Activated CD4-positive, alpha-beta T cell treated with anti-CD3 and anti-CD28 coated beads, Interleukin-2, amount 10 ng/mL, durations not matched to agents 24 days and 14 days (primary cell): ENCODE results near the gene CADM1. TPM values are rescaled to one million over a fixed set of nuclear protein-coding genes. Genes with fewer than 3 reads are reported as not detected.

Source experiments
- DNase-seq: peaks from one replicate; pipeline ENCODE4 v3.0.0; 2022
- H3K27ac Mint-ChIP-seq: one replicate; pipeline ENCODE4 v1.8.0; 2022; ENCODE audit warnings: mild to moderate bottlenecking, mixed read lengths
- H3K27me3 Mint-ChIP-seq: one replicate; pipeline ENCODE4 v1.8.0; 2022; ENCODE audit warnings: mixed read lengths
- H3K36me3 Mint-ChIP-seq: one replicate; pipeline ENCODE4 v1.8.0; 2022; ENCODE audit warnings: low read depth, mild to moderate bottlenecking, mixed read lengths
- H3K4me1 Mint-ChIP-seq: one replicate; pipeline ENCODE4 v1.8.0; 2021; ENCODE audit warnings: mixed read lengths
- H3K4me3 Mint-ChIP-seq: one replicate; pipeline ENCODE4 v1.8.0; 2022; ENCODE audit warnings: mild to moderate bottlenecking, moderate library complexity, mixed read lengths
- H3K9me3 Mint-ChIP-seq: one replicate; pipeline ENCODE4 v1.8.0; 2021; ENCODE audit warnings: mixed read lengths
- intact Hi-C: fragments of 100-400 bp; cut with micrococcal nuclease; formaldehyde crosslinking; loops from one replicate; pipeline ENCODE4 v1.15.1; 2023
- total RNA-seq: library from RNA; stranded (reverse); gene quantifications from 2 replicates; pipeline ENCODE4 v1.2.3, GENCODE V29; 2022

Gene CADM1
- total RNA-seq, 1 donor from 2014 or later: 0.72 TPM

DNA sequence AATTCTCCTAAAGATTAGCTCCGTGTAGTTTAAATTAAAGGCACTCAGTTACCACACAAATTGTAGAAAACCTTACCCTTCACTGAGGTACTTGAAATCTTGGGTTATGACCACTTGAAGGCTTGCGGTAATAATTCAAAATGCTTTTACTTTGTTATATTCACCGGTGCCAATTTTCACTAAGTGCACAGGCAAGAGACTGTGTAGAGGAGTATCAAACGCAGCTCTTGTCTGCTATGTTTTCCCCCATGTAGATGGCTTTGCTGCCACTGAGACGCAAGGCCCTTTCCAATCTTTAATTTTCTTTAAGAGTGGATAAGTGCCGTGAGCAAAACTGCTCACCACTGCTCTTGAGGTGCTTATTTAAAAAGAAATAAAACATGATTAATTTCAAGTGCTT is 155.8 kb downstream of the CADM1 start:
- Mint-ChIP-seq H3K4me3 (no peak overlapping the region), H3K36me3 (no peaks in the 10 kb centered on the region), H3K27me3 (no peaks in the 10 kb centered on the region), H3K27ac (no peak overlapping the region), H3K4me1 (no peaks in the 10 kb centered on the region), H3K9me3 (no peaks in the 10 kb centered on the region)
- no peak for DNase-seq
- intact Hi-C loops: no loop called here

DNA sequence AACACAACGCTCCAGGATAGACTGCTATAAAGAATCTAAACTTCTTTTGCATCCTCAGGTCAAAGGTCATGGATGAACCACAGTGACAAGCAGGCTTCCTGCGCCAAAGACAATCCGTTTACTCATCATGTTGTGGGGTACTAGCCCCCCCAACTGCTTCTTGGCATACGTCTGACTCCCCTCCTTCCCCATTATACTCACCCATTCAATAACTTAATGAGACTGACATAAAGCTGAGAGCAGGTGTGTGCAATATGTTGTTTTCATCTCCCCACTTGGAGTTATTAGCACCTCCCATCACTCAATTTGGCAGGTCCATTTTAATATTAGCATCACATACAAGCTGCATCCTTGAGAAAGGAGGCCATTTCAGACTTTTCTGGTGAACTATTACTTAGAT is 157.1 kb downstream of the CADM1 start:
- Mint-ChIP-seq H3K36me3 (no peaks in the 10 kb centered on the region), H3K27ac (no peak overlapping the region), H3K4me1 (no peaks in the 10 kb centered on the region), H3K27me3 (peaks cover 1% of the 10 kb centered on the region), H3K9me3 (no peaks in the 10 kb centered on the region), H3K4me3 (no peak overlapping the region)
- intact Hi-C loops: no loop called here
- no peak for DNase-seq

DNA sequence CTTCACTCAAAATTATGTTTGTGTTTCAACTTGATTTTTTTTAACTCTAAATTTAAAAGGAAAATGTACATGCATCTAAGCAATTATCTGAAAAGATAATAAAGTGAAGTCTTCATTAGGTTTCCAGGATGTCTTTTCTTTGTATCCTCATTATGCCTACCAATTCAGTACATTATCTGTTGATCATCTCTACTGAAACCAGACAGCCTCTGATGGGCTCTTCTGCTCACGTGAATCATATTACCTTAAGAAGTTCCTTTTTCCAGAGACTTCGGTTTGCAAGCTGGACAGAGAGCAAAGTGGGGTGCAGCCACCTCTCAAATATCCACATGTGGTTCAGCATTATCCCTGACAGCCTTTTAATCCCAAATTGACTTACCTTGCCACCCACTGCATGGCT is 158.4 kb downstream of the CADM1 start:
- intact Hi-C loops: no loop called here

DNA sequence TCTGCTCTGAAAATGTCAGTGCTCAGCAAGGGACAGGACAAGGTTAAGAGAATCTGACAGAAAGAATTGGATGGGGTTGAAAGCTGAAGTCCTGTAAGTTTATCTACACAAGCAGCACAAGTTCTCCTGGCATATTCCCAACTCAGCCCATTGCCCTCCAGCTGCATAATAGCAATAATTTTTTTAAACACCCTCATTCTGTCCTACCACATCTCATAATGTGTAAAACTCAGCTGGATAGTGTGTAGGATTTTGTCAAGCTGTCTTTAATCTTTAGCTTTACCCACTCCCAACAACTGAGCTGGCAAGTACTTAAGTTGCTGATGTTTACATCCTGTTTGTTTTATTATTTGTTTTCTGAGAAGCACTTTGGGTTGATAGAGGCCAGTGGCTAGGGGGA is 158.9 kb downstream of the CADM1 start:
- H3K4me1 Mint-ChIP-seq: no peaks in the 10 kb centered on the region
- no peaks in the 10 kb centered on the region for H3K36me3 Mint-ChIP-seq
- H3K9me3 Mint-ChIP-seq: no peaks in the 10 kb centered on the region
- DNase-seq: no peak
- peaks cover 2% of the 10 kb centered on the region for H3K27me3 Mint-ChIP-seq
- H3K27ac Mint-ChIP-seq: no peak overlapping the region
- no peak overlapping the region for H3K4me3 Mint-ChIP-seq
- intact Hi-C loops: no loop called here

More for the DNA sequence above, 158.4 kb downstream of the CADM1 start:
- Mint-ChIP-seq H3K4me1 (no peaks in the 10 kb centered on the region), H3K27ac (no peak overlapping the region), H3K4me3 (no peak overlapping the region), H3K27me3 (peaks cover 2% of the 10 kb centered on the region), H3K36me3 (no peaks in the 10 kb centered on the region), H3K9me3 (no peaks in the 10 kb centered on the region)
- DNase-seq: no peak

DNA sequence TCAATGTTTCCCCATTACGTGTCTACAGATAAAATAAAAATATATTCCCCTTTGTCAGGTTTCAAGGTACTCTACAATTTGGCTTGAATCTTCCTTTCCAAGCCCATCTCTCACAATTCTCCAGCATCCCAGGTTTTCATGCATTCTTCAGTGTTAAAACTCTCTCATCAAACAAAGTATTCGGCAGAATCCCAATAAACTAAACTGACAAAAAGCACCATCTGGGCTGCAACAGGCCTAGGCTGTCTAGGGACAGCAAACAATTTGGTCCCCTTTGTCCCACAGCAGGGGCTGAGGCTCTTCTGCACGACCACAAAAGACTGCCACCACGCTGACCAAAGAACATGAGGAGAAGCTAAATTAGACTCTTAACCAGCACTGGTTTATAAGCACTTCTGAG is 159.4 kb downstream of the CADM1 start:
- H3K9me3 Mint-ChIP-seq: no peaks in the 10 kb centered on the region
- intact Hi-C loops: no loop called here
- H3K4me1 Mint-ChIP-seq: no peaks in the 10 kb centered on the region
- no peak overlapping the region for H3K4me3 Mint-ChIP-seq
- H3K27ac Mint-ChIP-seq: no peak overlapping the region
- no peak for DNase-seq
- H3K36me3 Mint-ChIP-seq: no peaks in the 10 kb centered on the region
- H3K27me3 Mint-ChIP-seq: peaks cover 2% of the 10 kb centered on the region

DNA sequence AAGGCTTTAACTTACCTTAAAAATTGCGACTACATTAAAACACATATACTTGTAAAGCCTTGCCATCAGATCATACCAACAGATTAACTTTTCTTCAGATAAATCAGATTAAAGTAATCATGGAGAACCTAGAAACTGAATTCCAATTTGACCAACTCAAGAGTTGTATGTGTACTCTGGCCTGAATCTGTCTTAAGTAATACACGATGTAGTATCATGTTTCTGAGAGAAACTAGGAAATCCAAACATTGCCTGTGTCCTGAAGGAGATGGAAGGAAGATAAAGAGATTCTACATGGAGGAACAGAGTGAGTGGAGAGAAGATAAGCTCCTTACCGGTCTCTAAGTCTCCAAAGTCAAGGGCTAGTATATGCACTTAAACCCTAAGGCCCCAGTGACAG is 162.1 kb downstream of the CADM1 start:
- H3K4me3 Mint-ChIP-seq: no peak overlapping the region
- no peak overlapping the region for H3K27ac Mint-ChIP-seq
- no peaks in the 10 kb centered on the region for H3K36me3 Mint-ChIP-seq
- DNase-seq: no peak
- no peaks in the 10 kb centered on the region for H3K4me1 Mint-ChIP-seq
- peaks cover 4% of the 10 kb centered on the region for H3K27me3 Mint-ChIP-seq
- intact Hi-C loops: no loop called here
- H3K9me3 Mint-ChIP-seq: no peaks in the 10 kb centered on the region

DNA sequence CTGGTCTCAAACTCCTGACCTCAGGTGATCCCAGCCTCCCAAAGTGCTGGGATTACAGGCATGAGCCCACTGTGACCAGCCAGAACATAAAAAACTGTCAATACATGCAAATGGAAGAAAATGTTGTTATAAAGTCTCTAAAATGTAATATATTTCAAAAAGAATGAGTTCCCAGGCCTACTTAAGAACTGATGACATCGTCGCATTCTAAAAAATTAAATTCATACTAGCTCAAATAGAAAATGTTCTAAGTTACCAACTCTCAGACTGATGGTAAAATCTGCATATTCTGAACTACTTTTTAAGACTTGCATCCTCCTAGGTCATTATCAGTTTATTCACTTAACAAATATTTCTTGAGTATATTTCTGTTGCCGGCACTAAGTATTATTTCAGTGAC is 163.3 kb downstream of the CADM1 start:
- H3K9me3 Mint-ChIP-seq: no peaks in the 10 kb centered on the region
- H3K36me3 Mint-ChIP-seq: no peaks in the 10 kb centered on the region
- H3K27ac Mint-ChIP-seq: no peak overlapping the region
- no peak overlapping the region for H3K4me3 Mint-ChIP-seq
- intact Hi-C loops: no loop called here
- no peaks in the 10 kb centered on the region for H3K4me1 Mint-ChIP-seq
- DNase-seq: no peak
- peaks cover 4% of the 10 kb centered on the region for H3K27me3 Mint-ChIP-seq

DNA sequence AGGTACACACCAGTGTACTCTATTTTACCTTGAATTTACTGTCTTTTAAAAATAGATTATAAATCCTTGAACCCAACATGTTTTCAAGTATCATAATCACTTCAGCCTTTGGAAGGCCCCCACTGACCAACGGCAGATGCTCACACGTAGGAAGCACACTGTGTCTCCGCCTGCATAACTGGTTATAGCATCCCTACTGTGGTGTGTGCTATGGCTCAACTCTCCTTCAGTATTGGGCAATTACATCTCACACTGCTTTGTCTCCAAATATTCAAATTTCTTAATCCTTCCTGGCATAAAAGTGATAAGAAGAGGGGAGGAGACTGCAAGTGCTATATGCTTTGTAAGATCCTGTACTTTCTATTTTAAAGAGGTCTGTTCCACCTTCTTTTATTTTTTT is 165.7 kb downstream of the CADM1 start:
- intact Hi-C loops: no loop called here
- Mint-ChIP-seq H3K4me3 (no peak overlapping the region), H3K27ac (no peak overlapping the region), H3K9me3 (no peaks in the 10 kb centered on the region), H3K4me1 (no peaks in the 10 kb centered on the region), H3K36me3 (no peaks in the 10 kb centered on the region), H3K27me3 (peaks cover 4% of the 10 kb centered on the region)
- no peak for DNase-seq

DNA sequence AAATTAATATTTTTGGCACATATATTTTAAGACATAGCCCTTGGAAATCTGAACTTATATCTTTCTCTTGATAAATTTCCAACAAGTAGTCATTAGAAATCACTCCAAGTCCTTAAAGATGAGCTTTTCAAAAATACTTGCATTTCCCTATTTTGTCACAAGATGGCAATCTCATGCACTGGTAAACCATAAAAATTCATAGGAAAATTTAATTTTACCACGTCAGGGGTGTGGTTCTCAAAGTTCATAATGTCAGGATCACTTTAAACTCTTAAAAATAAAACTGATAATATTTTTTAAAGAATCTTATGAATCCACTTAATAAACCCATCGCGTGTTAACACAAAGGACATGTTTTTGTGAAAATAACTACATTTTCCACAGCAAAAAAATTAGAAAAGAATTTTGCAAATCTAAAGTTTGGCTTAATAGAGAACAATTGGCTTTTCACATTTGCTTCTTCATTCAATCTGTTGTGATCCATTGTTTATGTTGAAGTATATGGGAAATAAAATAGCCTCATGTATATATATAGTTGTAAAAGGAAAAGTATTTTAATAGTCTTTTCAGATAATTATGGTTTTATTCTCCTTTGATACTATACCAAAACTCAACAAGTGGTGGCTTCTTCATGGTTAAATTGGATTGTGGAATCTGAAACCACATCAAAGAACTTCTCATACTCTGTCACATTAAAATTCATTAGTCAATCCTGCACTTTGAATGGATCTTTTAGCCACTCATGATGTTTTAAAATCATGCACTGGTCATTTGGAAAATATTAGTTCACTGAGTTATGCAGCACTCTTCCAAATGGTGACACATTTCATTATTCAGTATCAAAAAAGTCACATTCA is 169.1 kb downstream of the CADM1 start:
- Mint-ChIP-seq H3K4me3 (no peak overlapping the region), H3K27ac (no peak overlapping the region), H3K9me3 (no peaks in the 10 kb centered on the region), H3K36me3 (no peaks in the 10 kb centered on the region), H3K4me1 (no peaks in the 10 kb centered on the region), H3K27me3 (peaks cover 2% of the 10 kb centered on the region)
- intact Hi-C loops: no loop called here
- no peak for DNase-seq

DNA sequence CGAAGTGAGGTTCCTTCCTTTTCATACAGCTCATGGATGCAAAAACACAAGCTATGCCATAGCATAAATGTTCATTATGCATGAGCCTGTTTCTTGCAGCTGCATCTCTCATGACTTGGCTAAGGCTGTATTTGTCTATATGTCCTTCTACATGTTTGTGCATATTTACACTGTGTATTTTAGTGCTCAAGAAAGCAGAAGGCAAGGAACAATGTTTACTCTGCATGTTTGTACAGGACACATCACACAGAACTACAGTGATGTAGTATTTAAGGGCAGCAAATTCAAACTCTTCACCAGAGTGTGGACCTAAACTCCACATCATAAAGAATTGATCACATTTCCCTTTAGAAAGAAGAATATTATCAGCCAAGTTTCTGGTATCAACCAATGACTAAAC is 170.3 kb downstream of the CADM1 start:
- peaks cover 2% of the 10 kb centered on the region for H3K27me3 Mint-ChIP-seq
- no peaks in the 10 kb centered on the region for H3K36me3 Mint-ChIP-seq
- no peak overlapping the region for H3K4me3 Mint-ChIP-seq
- no peaks in the 10 kb centered on the region for H3K4me1 Mint-ChIP-seq
- no peak overlapping the region for H3K27ac Mint-ChIP-seq
- DNase-seq: no peak
- H3K9me3 Mint-ChIP-seq: no peaks in the 10 kb centered on the region
- intact Hi-C loops: no loop called here

DNA sequence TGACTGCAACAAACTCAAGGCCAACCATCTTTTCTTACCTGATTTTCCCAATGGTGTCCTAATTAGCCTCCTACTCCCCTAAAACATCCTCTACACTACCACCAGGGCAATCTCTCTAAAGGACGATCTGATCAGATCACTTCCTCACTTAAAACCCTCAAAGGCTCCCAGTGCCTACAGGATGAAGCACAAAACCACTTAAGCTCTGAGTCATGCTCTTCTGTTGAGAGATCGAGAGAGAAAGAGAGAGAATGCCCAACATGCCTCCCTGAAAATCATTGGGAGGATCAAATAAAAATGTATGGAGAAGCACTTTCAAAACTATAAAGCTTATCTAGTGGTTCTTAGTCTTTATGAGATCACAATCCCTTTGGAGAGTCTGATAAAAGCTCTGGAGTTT is 171.1 kb downstream of the CADM1 start:
- no peak overlapping the region for H3K4me3 Mint-ChIP-seq
- intact Hi-C loops: no loop called here
- H3K36me3 Mint-ChIP-seq: no peaks in the 10 kb centered on the region
- H3K9me3 Mint-ChIP-seq: no peaks in the 10 kb centered on the region
- H3K27ac Mint-ChIP-seq: no peak overlapping the region
- no peaks in the 10 kb centered on the region for H3K4me1 Mint-ChIP-seq
- no peak for DNase-seq
- peaks cover 2% of the 10 kb centered on the region for H3K27me3 Mint-ChIP-seq

DNA sequence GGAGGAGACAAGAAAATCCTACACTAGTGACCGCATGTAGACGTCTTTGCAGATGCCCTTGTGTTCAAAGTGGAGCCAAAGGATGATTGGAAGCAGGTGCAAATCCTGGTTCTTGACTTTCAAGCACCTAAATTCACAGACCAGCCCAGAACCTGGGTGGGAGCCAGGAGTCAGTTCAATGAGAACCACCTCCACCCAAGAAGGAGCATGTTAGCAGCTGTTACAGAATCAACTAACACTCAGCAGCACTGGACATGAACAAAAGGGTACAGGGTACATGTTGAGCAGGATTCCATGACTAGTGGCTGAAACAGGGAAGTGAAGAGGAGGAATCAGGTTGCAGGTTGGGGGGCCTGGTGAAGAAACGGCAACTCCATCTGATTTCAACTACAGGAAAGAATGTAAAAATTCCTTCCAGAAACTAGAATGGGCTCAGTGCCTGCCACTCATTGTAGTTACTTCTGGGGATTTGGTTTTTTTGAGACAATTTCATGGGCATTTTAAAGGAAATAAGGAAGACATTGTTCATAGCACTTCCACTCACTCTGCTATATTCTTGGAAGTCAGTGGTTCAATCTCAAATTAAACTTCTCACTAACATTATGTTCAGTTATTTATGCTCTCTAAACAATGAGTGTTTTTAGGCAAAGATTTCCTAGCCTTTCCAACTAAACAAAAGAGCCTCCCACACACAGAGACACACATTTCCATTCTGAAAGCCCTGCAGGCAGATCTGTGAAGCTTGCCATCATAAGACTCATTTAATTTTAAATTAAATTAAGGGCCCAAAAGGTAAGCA is 173.3 kb downstream of the CADM1 start:
- Mint-ChIP-seq H3K4me1 (no peaks in the 10 kb centered on the region), H3K27ac (no peak overlapping the region), H3K9me3 (no peaks in the 10 kb centered on the region), H3K27me3 (no peaks in the 10 kb centered on the region), H3K36me3 (no peaks in the 10 kb centered on the region), H3K4me3 (no peak overlapping the region)
- DNase-seq: no peak
- intact Hi-C loops: no loop called here

DNA sequence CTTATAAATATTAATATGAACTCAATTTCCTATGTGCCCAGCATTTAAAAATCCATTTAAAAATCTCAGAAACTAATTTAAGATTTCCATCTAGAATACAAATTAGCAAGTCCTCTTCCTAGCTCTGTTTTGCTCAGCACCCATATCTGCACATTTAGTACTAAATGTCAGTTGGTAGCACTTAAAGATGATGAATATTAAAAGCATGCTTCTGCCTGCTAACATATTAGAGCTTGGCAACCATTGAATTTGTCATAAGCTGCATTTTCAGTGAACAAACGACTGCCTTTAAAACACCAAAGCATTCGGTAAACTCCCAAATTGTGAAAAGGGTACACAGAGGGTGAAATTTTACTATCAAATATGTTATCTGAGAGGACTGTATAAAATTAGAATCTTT is 177.7 kb downstream of the CADM1 start:
- no peaks in the 10 kb centered on the region for H3K9me3 Mint-ChIP-seq
- H3K36me3 Mint-ChIP-seq: no peaks in the 10 kb centered on the region
- intact Hi-C loops: no loop called here
- peaks cover 4% of the 10 kb centered on the region for H3K27me3 Mint-ChIP-seq
- no peak for DNase-seq
- H3K27ac Mint-ChIP-seq: no peak overlapping the region
- peaks cover 3% of the 10 kb centered on the region for H3K4me1 Mint-ChIP-seq
- no peak overlapping the region for H3K4me3 Mint-ChIP-seq

DNA sequence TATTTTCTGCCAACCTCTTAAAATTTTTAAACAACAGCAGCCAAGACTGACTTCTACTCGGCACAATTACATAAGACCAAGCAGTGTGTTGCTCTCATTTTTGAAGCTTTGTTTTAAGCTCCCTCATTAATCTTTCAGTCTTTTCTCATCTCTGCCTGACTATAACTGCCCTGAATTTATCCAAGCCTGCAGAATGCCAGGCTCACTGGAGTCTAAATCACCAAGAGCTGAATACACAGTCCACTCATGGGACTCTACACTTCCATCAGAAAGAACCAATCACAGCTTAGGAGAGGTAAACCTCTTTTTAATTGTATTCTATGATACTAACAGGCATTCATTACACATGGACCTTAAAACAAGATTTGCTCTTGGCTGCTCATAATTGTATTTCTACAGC is 178.7 kb downstream of the CADM1 start:
- H3K27me3 Mint-ChIP-seq: peaks cover 4% of the 10 kb centered on the region
- intact Hi-C loops: no loop called here
- no peak for DNase-seq
- no peaks in the 10 kb centered on the region for H3K9me3 Mint-ChIP-seq
- no peak overlapping the region for H3K27ac Mint-ChIP-seq
- H3K4me1 Mint-ChIP-seq: peaks cover 3% of the 10 kb centered on the region
- H3K36me3 Mint-ChIP-seq: no peaks in the 10 kb centered on the region
- no peak overlapping the region for H3K4me3 Mint-ChIP-seq
